Lung (tissue), 12 donors: ENCODE measurements around the gene ALPK1. TPM values are rescaled to one million over a fixed set of nuclear protein-coding genes. Genes with fewer than 3 reads are reported as not detected.

ENCODE experiments used
- ATAC-seq: fragments of 200-7000 bp; cut with Tn5 transposase; one replicate; pipeline ENCODE4 v1.9.1; 2020; ENCODE audit warnings: moderate number of reproducible peaks; ENCODE audit not compliant: insufficient read depth, low FRiP score
- DNase-seq, 3 donors: peaks; one replicate each; pipeline ENCODE4 v3.0.0-alpha.2; 2013 to 2017
- H3K27ac ChIP-seq, 2 donors: one replicate each; pipeline ENCODE4 v1.5.1; 2013; ENCODE audit warnings: mild to moderate bottlenecking in 2 of 2, moderate library complexity in 2 of 2, control low read depth in 1 of 2, inconsistent platforms in 1 of 2, low read depth in 1 of 2, low read length in 1 of 2
- H3K27me3 ChIP-seq, 3 donors: one replicate each; pipeline ENCODE4 v1.5.1; 2013; ENCODE audit warnings: low read length in 2 of 3; ENCODE audit not compliant: control insufficient read depth in 3 of 3, insufficient read depth in 3 of 3
- H3K36me3 ChIP-seq, 4 donors: one replicate each; pipeline ENCODE4 v1.5.1; 2013; ENCODE audit warnings: low read length in 4 of 4, mild to moderate bottlenecking in 1 of 4, moderate library complexity in 1 of 4; ENCODE audit not compliant: control insufficient read depth in 4 of 4, insufficient read depth in 4 of 4
- H3K4me1 ChIP-seq, 5 donors: one replicate each; pipeline ENCODE4 v1.5.1; 2013; ENCODE audit warnings: low read length in 5 of 5, mild to moderate bottlenecking in 2 of 5, moderate library complexity in 1 of 5; ENCODE audit not compliant: control insufficient read depth in 5 of 5, insufficient read depth in 5 of 5
- H3K4me3 ChIP-seq: one replicate; pipeline ENCODE4 v1.5.1; 2013; ENCODE audit warnings: mild to moderate bottlenecking, control low read depth, moderate library complexity
- H3K9ac ChIP-seq, 2 donors: one replicate each; pipeline ENCODE4 v1.5.1; 2013; ENCODE audit warnings: low read length in 2 of 2, control low read depth in 1 of 2; ENCODE audit not compliant: insufficient read depth in 1 of 2
- H3K9me3 ChIP-seq, 4 donors: one replicate each; pipeline ENCODE4 v1.5.1; 2013; ENCODE audit warnings: low read length in 3 of 4, mild to moderate bottlenecking in 1 of 4, moderate library complexity in 1 of 4; ENCODE audit not compliant: control insufficient read depth in 4 of 4, insufficient read depth in 3 of 4
- WGBS, 2 donors: extraction: QIAGEN DNeasy Blood & Tissue Kit; methylation state at CpG; one replicate each; pipeline ENCODE4 v1.1.7; 2013; 5-methylcytosine and 5-hydroxymethylcytosine counted together
- polyA plus RNA-seq, 2 donors: library from polyadenylated mRNA; stranded (reverse); fragments of 200-250 nt; gene quantifications; one replicate each; pipeline ENCODE4 v1.2.1, GENCODE V29; 2013
- total RNA-seq, 2 donors: library from RNA; depleted of rRNA in 1 of 2; stranded (reverse); fragments of >200 nt in 1 of 2; gene quantifications; one replicate each; pipeline ENCODE4 v1.2.1, GENCODE V29; 2014 to 2021
- TF ChIP-seq, protein P1 (sequence below): IDR thresholded peaks from 2 replicates; pipeline ENCODE4 v1.5.1; 2012; ENCODE audit warnings: mild to moderate bottlenecking; ENCODE audit errors: control extremely low read depth, extremely low read depth
- donor health status: control.
- donor health status: control.
- donor health status: Bipolar disorder and iron deficiency.
- donor health status: healthy.
- donor health status: DM: yes; HTN: yes; CAD: no.

ALPK1 gene
- total and polyA plus RNA-seq, 4 donors, result 8.9 to 57.2 (median 23.4) TPM

DNA sequence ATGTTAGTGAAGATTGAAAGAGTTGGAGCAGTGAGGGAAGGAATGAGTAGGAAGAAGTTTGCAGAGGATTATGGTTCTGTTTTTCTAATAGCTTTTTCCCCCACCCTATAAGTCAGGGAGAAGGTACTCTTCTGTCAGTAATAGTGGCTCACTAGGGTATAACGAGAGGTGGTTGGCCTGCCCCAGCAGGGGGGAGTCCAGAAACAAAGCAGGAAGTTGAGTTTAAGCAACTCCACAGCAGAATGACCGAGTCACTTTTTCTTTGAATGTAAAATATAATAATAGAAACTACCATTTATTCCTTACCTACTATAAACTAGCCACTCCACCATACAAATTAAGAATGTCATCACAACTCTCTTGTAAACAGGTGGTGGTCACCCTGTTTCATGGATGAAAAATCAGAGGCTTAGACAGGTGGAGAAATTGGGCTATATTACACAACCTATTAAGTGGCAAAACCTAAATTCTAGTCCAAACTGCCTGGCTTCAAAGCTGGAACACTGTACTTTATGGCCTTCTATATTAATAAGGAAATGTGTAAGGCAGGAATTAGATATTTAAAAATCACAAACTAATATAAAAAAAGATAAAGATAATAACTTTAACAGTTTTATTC is 43.7 kb upstream of the ALPK1 start:
- H3K9me3 ChIP-seq, result no peaks in the 10 kb centered on the region
- peaks cover 0 to 3% (median 1%) of the 10 kb centered on the region in 4 donors for H3K36me3 ChIP-seq
- TF ChIP-seq, protein P1, sequence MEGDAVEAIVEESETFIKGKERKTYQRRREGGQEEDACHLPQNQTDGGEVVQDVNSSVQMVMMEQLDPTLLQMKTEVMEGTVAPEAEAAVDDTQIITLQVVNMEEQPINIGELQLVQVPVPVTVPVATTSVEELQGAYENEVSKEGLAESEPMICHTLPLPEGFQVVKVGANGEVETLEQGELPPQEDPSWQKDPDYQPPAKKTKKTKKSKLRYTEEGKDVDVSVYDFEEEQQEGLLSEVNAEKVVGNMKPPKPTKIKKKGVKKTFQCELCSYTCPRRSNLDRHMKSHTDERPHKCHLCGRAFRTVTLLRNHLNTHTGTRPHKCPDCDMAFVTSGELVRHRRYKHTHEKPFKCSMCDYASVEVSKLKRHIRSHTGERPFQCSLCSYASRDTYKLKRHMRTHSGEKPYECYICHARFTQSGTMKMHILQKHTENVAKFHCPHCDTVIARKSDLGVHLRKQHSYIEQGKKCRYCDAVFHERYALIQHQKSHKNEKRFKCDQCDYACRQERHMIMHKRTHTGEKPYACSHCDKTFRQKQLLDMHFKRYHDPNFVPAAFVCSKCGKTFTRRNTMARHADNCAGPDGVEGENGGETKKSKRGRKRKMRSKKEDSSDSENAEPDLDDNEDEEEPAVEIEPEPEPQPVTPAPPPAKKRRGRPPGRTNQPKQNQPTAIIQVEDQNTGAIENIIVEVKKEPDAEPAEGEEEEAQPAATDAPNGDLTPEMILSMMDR, result no peak
- no peak overlapping the region for H3K27ac ChIP-seq
- 12 to 44% methylated on average over 2 of the region's 2 CpGs for WGBS, 2 donors
- H3K4me1 ChIP-seq, result peaks cover 0 to 9% (median 0%) of the 10 kb centered on the region in 5 donors
- DNase-seq (no peak), ATAC-seq (no peak)
- H3K27me3 ChIP-seq, result no peaks in the 10 kb centered on the region
- no peak overlapping the region for H3K4me3 ChIP-seq
- H3K9ac ChIP-seq, result no peak overlapping the region

DNA sequence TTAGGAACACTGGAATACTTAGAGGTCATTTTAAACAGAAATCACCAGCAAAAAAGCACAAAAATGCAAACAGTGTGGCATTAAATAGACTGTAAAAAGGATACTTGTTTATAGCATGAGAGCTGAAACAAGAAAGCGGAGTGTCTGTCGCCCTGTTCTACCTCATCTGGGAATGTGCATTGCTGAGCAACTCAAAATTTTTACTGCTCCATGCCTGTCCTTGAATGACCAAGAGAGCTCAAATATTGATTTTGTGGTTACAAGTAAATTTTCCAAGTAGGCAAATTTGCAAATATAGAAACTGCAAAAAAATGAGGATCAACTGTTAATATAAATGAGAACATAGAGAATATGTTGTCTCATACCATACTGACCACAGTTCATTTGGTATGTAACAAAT is 40.1 kb upstream of the ALPK1 start:
- no peak overlapping the region for H3K27ac ChIP-seq
- no peak overlapping the region for H3K4me3 ChIP-seq
- peaks cover 0 to 5% (median 0%) of the 10 kb centered on the region in 5 donors for H3K4me1 ChIP-seq
- no peaks in the 10 kb centered on the region for H3K27me3 ChIP-seq
- H3K9ac ChIP-seq, result no peak overlapping the region
- no peak for DNase-seq
- no peaks in the 10 kb centered on the region for H3K9me3 ChIP-seq
- TF ChIP-seq, protein P1, result no peak
- no peak for ATAC-seq
- 72 to 88% methylated on average over 2 of the region's 2 CpGs for WGBS, 2 donors
- peaks cover 2 to 8% (median 6%) of the 10 kb centered on the region in 4 donors for H3K36me3 ChIP-seq

DNA sequence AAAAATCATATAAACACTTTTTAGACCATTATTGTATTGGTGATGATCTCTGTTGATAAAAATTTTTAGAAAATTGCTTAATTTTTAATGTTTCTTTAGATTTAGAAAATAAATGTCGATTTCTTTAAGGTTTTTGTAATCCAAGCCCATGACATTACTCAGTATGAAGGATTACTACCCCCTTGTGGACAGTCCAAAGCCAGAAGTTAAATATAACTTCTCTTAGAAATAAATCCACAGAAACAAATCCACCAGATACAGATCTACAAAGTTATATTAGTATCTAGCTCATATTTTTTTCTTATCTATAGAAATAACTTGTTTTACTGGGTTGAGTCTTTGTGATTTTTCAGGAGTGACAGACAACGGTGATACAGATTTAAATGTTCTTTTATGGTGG is 30.3 kb upstream of the ALPK1 start:
- no peaks in the 10 kb centered on the region for H3K27me3 ChIP-seq
- peaks cover 0 to 1% (median 0%) of the 10 kb centered on the region in 5 donors for H3K4me1 ChIP-seq
- H3K36me3 ChIP-seq, result peaks cover 0 to 7% (median 2%) of the 10 kb centered on the region in 4 donors
- no peak for ATAC-seq
- DNase-seq, result peak in 2 of 3 donors; percentile 20 to 44
- no peak overlapping the region for H3K9ac ChIP-seq
- H3K27ac ChIP-seq, result no peak overlapping the region
- H3K9me3 ChIP-seq, result no peaks in the 10 kb centered on the region
- H3K4me3 ChIP-seq, result no peak overlapping the region
- 70 to 81% methylated on average over 2 of the region's 2 CpGs for WGBS, 2 donors
- TF ChIP-seq, protein P1, result no peak

DNA sequence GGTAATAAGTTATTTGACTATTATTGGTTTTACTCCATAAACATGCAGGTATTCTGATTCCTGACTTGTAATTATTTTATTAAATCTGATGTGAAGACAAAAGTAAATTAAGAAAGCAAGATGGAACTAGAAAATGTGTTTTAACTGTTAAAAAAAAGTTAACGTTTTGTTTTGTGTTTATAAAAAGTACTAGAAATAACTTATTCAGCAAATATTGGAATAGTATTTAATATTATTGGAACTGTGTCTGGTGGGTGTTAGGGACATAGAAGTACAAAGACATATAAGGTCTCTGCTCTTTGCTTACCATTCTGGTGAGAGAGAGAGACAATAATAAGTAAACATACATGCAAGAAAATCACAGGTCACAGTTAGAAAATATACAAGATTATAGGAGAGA is 27.1 kb upstream of the ALPK1 start:
- peaks cover 0 to 4% (median 0%) of the 10 kb centered on the region in 4 donors for H3K36me3 ChIP-seq
- 92 to 100% methylated on average over 1 of the region's 1 CpG for WGBS, 2 donors
- H3K9ac ChIP-seq, result no peak overlapping the region
- H3K27ac ChIP-seq, result no peak overlapping the region
- H3K9me3 ChIP-seq, result no peaks in the 10 kb centered on the region
- ATAC-seq (no peak), DNase-seq (no peak)
- H3K4me3 ChIP-seq, result no peak overlapping the region
- TF ChIP-seq, protein P1, result no peak
- no peaks in the 10 kb centered on the region for H3K27me3 ChIP-seq
- peaks cover 0 to 3% (median 0%) of the 10 kb centered on the region in 5 donors for H3K4me1 ChIP-seq
